Measurements from ENCODE around the gene LRRC58. TPM values are rescaled to one million over a fixed set of nuclear protein-coding genes. Genes with fewer than 3 reads are reported as not detected.

Gene LRRC58
- total and polyA plus RNA-seq, 4 donors, result 4.6 to 18.0 (median 10.4) TPM

GRCh38 chr3:120304616-120305015 lies 44.5 kb downstream of the LRRC58 start:
- Histone ChIP-seq H3K36me3 (ENCODE audit: control insufficient read depth in 4 of 4, insufficient read depth in 3 of 4, low read depth in 1 of 4, low read length in 3 of 4) (no peaks in the 10 kb centered on the region), H3K27me3 (ENCODE audit: control insufficient read depth in 4 of 4, insufficient read depth in 4 of 4, low read length in 3 of 4) (peaks cover 0 to 2% (median 0%) of the 10 kb centered on the region in 4 donors), H3K27ac (ENCODE audit: low read depth in 1 of 2, low read length in 2 of 2) (no peak overlapping the region), H3K4me3 (ENCODE audit: low read depth in 1 of 3, low read length in 3 of 3) (no peak overlapping the region), H3K4me1 (ENCODE audit: control insufficient read depth in 4 of 4, insufficient read depth in 4 of 4, low read length in 3 of 4) (peaks cover 0 to 10% (median 7%) of the 10 kb centered on the region in 4 donors), H3K9me3 (ENCODE audit: control insufficient read depth in 4 of 4, low read length in 3 of 4) (no peaks in the 10 kb centered on the region), H3K9ac (ENCODE audit: low read depth in 1 of 2, low read length in 2 of 2) (no peak overlapping the region)
- TF ChIP-seq HNF4G (IDR thresholded peaks at IDR 0.05) (no peak), CTCF (IDR thresholded peaks at IDR 0.05; ENCODE audit: low read depth, low read length, missing input control) (no peak), FOXA2 (IDR thresholded peaks at IDR 0.05) (no peak), ATF3 (IDR thresholded peaks at IDR 0.05) (no peak), FOXA1 (IDR thresholded peaks at IDR 0.05) (no peak)
- no peak for DNase-seq (ENCODE audit: low spot score)
- 97% methylated on average over 4 of the region's 4 CpGs for WGBS

GRCh38 chr3:120302361-120302760 lies 46.8 kb downstream of the LRRC58 start:
- WGBS, result 90% methylated on average over 5 of the region's 5 CpGs
- H3K4me1 ChIP-seq (ENCODE audit: control insufficient read depth in 4 of 4, insufficient read depth in 4 of 4, low read length in 3 of 4), result peaks cover 0 to 10% (median 7%) of the 10 kb centered on the region in 4 donors
- H3K36me3 ChIP-seq (ENCODE audit: control insufficient read depth in 4 of 4, insufficient read depth in 3 of 4, low read depth in 1 of 4, low read length in 3 of 4), result no peaks in the 10 kb centered on the region
- H3K27me3 ChIP-seq (ENCODE audit: control insufficient read depth in 4 of 4, insufficient read depth in 4 of 4, low read length in 3 of 4), result peaks cover 0 to 2% (median under 1%) of the 10 kb centered on the region in 4 donors
- no peak overlapping the region for H3K9ac ChIP-seq (ENCODE audit: low read depth in 1 of 2, low read length in 2 of 2)
- H3K4me3 ChIP-seq (ENCODE audit: low read depth in 1 of 3, low read length in 3 of 3), result no peak overlapping the region
- DNase-seq (ENCODE audit: low spot score), result no peak
- no peak overlapping the region for H3K27ac ChIP-seq (ENCODE audit: low read depth in 1 of 2, low read length in 2 of 2)
- peak in 1 of 2 donors; percentile 16 for TF ChIP-seq JUND (IDR thresholded peaks at IDR 0.05)
- no peak for TF ChIP-seq NR2F2 (IDR thresholded peaks at IDR 0.05)
- TF ChIP-seq REST (IDR thresholded peaks at IDR 0.05), result no peak
- TF ChIP-seq FOXA2 (IDR thresholded peaks at IDR 0.05), result no peak
- TF ChIP-seq FOXA1 (IDR thresholded peaks at IDR 0.05), result no peak
- no peak for TF ChIP-seq RXRA (IDR thresholded peaks at IDR 0.05)
- no peaks in the 10 kb centered on the region for H3K9me3 ChIP-seq (ENCODE audit: control insufficient read depth in 4 of 4, low read length in 3 of 4)

GRCh38 chr3:120300971-120301370 lies 48.2 kb downstream of the LRRC58 start:
- H3K4me1 ChIP-seq (ENCODE audit: control insufficient read depth in 4 of 4, insufficient read depth in 4 of 4, low read length in 3 of 4), result peaks cover 0 to 10% (median 7%) of the 10 kb centered on the region in 4 donors
- no peak overlapping the region for H3K27ac ChIP-seq (ENCODE audit: low read depth in 1 of 2, low read length in 2 of 2)
- no peaks in the 10 kb centered on the region for H3K9me3 ChIP-seq (ENCODE audit: control insufficient read depth in 4 of 4, low read length in 3 of 4)
- no peak overlapping the region for H3K9ac ChIP-seq (ENCODE audit: low read depth in 1 of 2, low read length in 2 of 2)
- 31% methylated on average over 3 of the region's 3 CpGs for WGBS
- no peaks in the 10 kb centered on the region for H3K36me3 ChIP-seq (ENCODE audit: control insufficient read depth in 4 of 4, insufficient read depth in 3 of 4, low read depth in 1 of 4, low read length in 3 of 4)
- H3K27me3 ChIP-seq (ENCODE audit: control insufficient read depth in 4 of 4, insufficient read depth in 4 of 4, low read length in 3 of 4), result peaks cover 0 to 5% (median 1%) of the 10 kb centered on the region in 4 donors
- no peak overlapping the region for H3K4me3 ChIP-seq (ENCODE audit: low read depth in 1 of 3, low read length in 3 of 3)
- DNase-seq (ENCODE audit: low spot score), result no peak
- TF ChIP-seq CTCF (IDR thresholded peaks at IDR 0.05; ENCODE audit: low read depth, low read length, missing input control) (no peak), RXRA (IDR thresholded peaks at IDR 0.05) (peak; percentile 63 to 89), NR2F2 (IDR thresholded peaks at IDR 0.05) (peak; percentile 34), ZBTB33 (IDR thresholded peaks at IDR 0.05) (peak; percentile 64), SP1 (IDR thresholded peaks at IDR 0.05) (peak; percentile 63), YY1 (IDR thresholded peaks at IDR 0.05) (peak; percentile 64), GABPA (IDR thresholded peaks at IDR 0.05 in 1 of 2, conservative IDR thresholded peaks at IDR 0.05 in 1 of 2) (peak in 1 of 2 donors; percentile 24), EGR1 (IDR thresholded peaks at IDR 0.05; ENCODE audit: low read depth in 2 of 2) (peak in 1 of 2 donors; percentile 47)
